PC-9 (cell line): ENCODE results near the gene S100A8. TPM values are rescaled to one million over a fixed set of nuclear protein-coding genes. Genes with fewer than 3 reads are reported as not detected.

Source experiments
- BruUV-seq: library from RNA; stranded (reverse); fragments of 400-500 nt; replicated peaks from 2 replicates; lab custom pipeline; 2021; lab: Mats Ljungman, UMichigan
- CTCF ChIA-PET: fragments of 300-600 bp; sonication (Branson Sonifier 250); formaldehyde crosslinking; loops from one replicate; lab custom pipeline; 2022; ENCODE audit warnings: antibody characterized with exemption; lab: Charles Lee
- POLR2A ChIA-PET: fragments of 300-600 bp; sonication (Branson Sonifier 250); formaldehyde crosslinking; loops from one replicate; lab custom pipeline; 2022; ENCODE audit warnings: antibody characterized with exemption; ENCODE audit not compliant: unreplicated experiment; lab: Charles Lee
- DNase-seq, 2 experiments: peaks; one replicate each; pipeline versions ENCODE4 v3.0.0 to v3.0.0-alpha.2; 2015 to 2022; ENCODE audit warnings: mixed read lengths in 1 of 2
- H2AFZ ChIP-seq: fragments of 200-600 bp; sonication (generic); 2 replicates; pipeline ENCODE4 v1.8.1; 2017; ENCODE audit warnings: antibody characterized with exemption
- H3F3A ChIP-seq: fragments of 200-600 bp; sonication (generic); 2 replicates; pipeline ENCODE4 v1.8.1; 2017; ENCODE audit warnings: antibody characterized with exemption, mild to moderate bottlenecking, low read depth; ENCODE audit not compliant: insufficient read depth
- H3K27ac ChIP-seq: fragments of 200-600 bp; sonication (generic); 2 replicates; pipeline ENCODE4 v1.6.1; 2016; ENCODE audit warnings: mixed run types
- H3K27me3 ChIP-seq: fragments of 200-600 bp; sonication (generic); 2 replicates; pipeline ENCODE4 v1.6.1; 2016; ENCODE audit warnings: low read depth, mixed run types; ENCODE audit not compliant: insufficient read depth
- H3K36me3 ChIP-seq: fragments of 200-600 bp; sonication (generic); 2 replicates; pipeline ENCODE4 v1.6.1; 2016; ENCODE audit warnings: low read depth, mixed run types
- H3K4me1 ChIP-seq: fragments of 200-600 bp; sonication (generic); replicated peaks from 2 replicates; pipeline ENCODE4 v1.6.1; 2016; ENCODE audit warnings: mixed run types; ENCODE audit not compliant: insufficient read depth
- H3K4me2 ChIP-seq: fragments of 200-600 bp; sonication (generic); 2 replicates; pipeline ENCODE4 v1.6.1; 2017; ENCODE audit warnings: mixed run types
- H3K4me3 ChIP-seq: fragments of 200-600 bp; sonication (generic); 2 replicates; pipeline ENCODE4 v1.6.1; 2016; ENCODE audit warnings: mixed run types
- H3K79me2 ChIP-seq: fragments of 200-600 bp; sonication (generic); 2 replicates; pipeline ENCODE4 v1.6.1; 2017; ENCODE audit warnings: low read depth, mixed run types
- H3K9me2 ChIP-seq: fragments of 200-600 bp; sonication (generic); 2 replicates; pipeline ENCODE4 v1.8.1; 2017; ENCODE audit warnings: mild to moderate bottlenecking; ENCODE audit not compliant: insufficient read depth
- H3K9me3 ChIP-seq: fragments of 200-600 bp; sonication (generic); 2 replicates; pipeline ENCODE4 v1.8.1; 2016; ENCODE audit warnings: low read depth; ENCODE audit not compliant: insufficient read depth
- H4K20me1 ChIP-seq: fragments of 200-600 bp; sonication (generic); 2 replicates; pipeline ENCODE4 v1.8.1; 2017; ENCODE audit not compliant: insufficient read depth
- CTCF ChIP-seq: fragments of 200-600 bp; sonication (generic); conservative IDR thresholded peaks from 2 replicates; pipeline ENCODE4 v1.6.1; 2017; ENCODE audit warnings: mixed run types, antibody characterized with exemption, mild to moderate bottlenecking, moderate library complexity
- EZH2 ChIP-seq: fragments of 200-600 bp; sonication (generic); IDR thresholded peaks from 2 replicates; pipeline ENCODE4 v1.8.0; 2017; ENCODE audit warnings: antibody characterized with exemption, low read depth
- intact Hi-C: fragments of 100-400 bp; cut with micrococcal nuclease; formaldehyde crosslinking; loops from one replicate; pipeline ENCODE4 v1.10.0; 2022; ENCODE audit not compliant: unreplicated experiment
- total RNA-seq: library from RNA; stranded (reverse); gene quantifications from 2 replicates; pipeline ENCODE4 v1.2.3, GENCODE V29; 2021

The S100A8 gene
- total RNA-seq, 1 experiment from 2014 or later, result not detected

DNA sequence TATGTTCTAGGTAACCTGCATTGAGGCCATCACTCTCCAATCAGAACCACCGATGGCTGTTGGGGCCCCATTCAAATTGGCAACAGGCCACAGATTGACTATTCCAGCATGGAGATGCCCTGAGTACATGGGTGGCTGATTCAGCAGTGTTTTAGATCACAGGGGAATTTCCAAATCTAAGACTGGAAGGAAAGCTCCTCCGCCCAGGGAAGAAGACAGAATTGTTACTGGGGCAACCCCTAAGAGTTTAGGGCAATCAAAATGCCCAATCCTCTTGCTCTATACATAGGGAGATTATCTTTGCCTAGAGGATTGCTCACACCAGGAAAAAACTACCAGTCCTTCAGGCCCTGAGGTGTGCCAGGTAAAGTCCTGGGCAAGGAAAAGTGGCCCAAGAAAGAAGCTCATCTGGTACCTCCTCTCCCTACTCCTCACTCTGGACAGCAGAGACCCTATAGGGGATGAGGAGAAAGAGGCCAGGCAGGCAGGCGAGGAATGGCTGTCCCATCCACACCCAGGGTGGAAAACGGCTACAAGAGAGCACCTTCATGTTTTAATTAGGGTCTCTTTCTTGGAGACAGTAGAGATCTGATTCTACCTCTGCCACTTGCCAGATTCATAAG is 5.8 kb downstream of the S100A8 start:
- Histone ChIP-seq H3K4me1 (peaks cover 9% of the 10 kb centered on the region), H3K9me3 (peaks cover 6% of the 10 kb centered on the region; the same call in 1 of the 2 replicates), H3K79me2 (no peaks in the 10 kb centered on the region), H3K9me2 (no peaks in the 10 kb centered on the region), H3F3A (no peaks in the 10 kb centered on the region), H3K4me3 (no peak overlapping the region), H3K27ac (no peak overlapping the region), H2AFZ (no peak overlapping the region), H3K4me2 (no peak overlapping the region), H3K36me3 (no peaks in the 10 kb centered on the region), H3K27me3 (no peaks in the 10 kb centered on the region), H4K20me1 (no peaks in the 10 kb centered on the region)
- no TSS peak for BruUV-seq
- CTCF ChIA-PET, result no interaction called here
- POLR2A ChIA-PET, result no interaction called here
- intact Hi-C loops, result no loop called here
- no peak for DNase-seq
- TF ChIP-seq EZH2 (no peak), CTCF (no peak)

- Histone ChIP-seq H3K9me3 (peaks cover 6% of the 10 kb centered on the region; the same call in 1 of the 2 replicates), H3K79me2 (no peaks in the 10 kb centered on the region), H3K27me3 (no peaks in the 10 kb centered on the region), H3K9me2 (no peaks in the 10 kb centered on the region), H3K4me3 (no peak overlapping the region), H2AFZ (no peak overlapping the region), H3K4me2 (no peak overlapping the region), H3K36me3 (no peaks in the 10 kb centered on the region), H4K20me1 (no peaks in the 10 kb centered on the region), H3K4me1 (peaks cover 26% of the 10 kb centered on the region), H3F3A (peaks cover 20% of the 10 kb centered on the region; the same call in 1 of the 2 replicates), H3K27ac (no peak overlapping the region)
- BruUV-seq, result no TSS peak
- intact Hi-C loops, result no loop called here
- CTCF ChIA-PET, result no interaction called here
- no peak for DNase-seq
- TF ChIP-seq EZH2 (no peak), CTCF (no peak)
- POLR2A ChIA-PET, result no interaction called here
These were observed 10.2 kb downstream of the S100A8 start for GRCh38 chr1:153380711-153381110.

- no peaks in the 10 kb centered on the region for H4K20me1 ChIP-seq
- H3F3A ChIP-seq, result peaks cover 27% of the 10 kb centered on the region; the same call in 1 of the 2 replicates
- intact Hi-C loops, result no loop called here
- POLR2A ChIA-PET, result no interaction called here
- H3K9me3 ChIP-seq, result peaks cover 6% of the 10 kb centered on the region; the same call in 1 of the 2 replicates
- CTCF ChIA-PET, result no interaction called here
- no peaks in the 10 kb centered on the region for H3K27me3 ChIP-seq
- H3K36me3 ChIP-seq, result no peaks in the 10 kb centered on the region
- no TSS peak for BruUV-seq
- peaks cover 35% of the 10 kb centered on the region for H3K4me1 ChIP-seq
- no peaks in the 10 kb centered on the region for H3K79me2 ChIP-seq
- no peaks in the 10 kb centered on the region for H3K9me2 ChIP-seq
- no peak overlapping the region for H3K4me2 ChIP-seq
- H3K4me3 ChIP-seq, result no peak overlapping the region
- TF ChIP-seq CTCF, result no peak
- TF ChIP-seq EZH2, result no peak
- no peak for DNase-seq
- H3K27ac ChIP-seq, result no peak overlapping the region
- no peak overlapping the region for H2AFZ ChIP-seq
These were observed 11.3 kb downstream of the S100A8 start for GRCh38 chr1:153379591-153379990.
